GM21360 (cell line): ENCODE results near the gene DNAJC30.
"Not testable (repeated sequence)": the region's sequence is repeated elsewhere in the genome, so short reads cannot be mapped to it uniquely, and the experiment has no call there.

Experiments
- ATAC-seq: cut with Tn5 transposase; IDR thresholded peaks from one replicate; pipeline ENCODE4 v1.9.1; 2021; ENCODE audit warnings: mild to moderate bottlenecking, moderate library complexity; ENCODE audit not compliant: unreplicated experiment

The DNAJC30 gene

DNA sequence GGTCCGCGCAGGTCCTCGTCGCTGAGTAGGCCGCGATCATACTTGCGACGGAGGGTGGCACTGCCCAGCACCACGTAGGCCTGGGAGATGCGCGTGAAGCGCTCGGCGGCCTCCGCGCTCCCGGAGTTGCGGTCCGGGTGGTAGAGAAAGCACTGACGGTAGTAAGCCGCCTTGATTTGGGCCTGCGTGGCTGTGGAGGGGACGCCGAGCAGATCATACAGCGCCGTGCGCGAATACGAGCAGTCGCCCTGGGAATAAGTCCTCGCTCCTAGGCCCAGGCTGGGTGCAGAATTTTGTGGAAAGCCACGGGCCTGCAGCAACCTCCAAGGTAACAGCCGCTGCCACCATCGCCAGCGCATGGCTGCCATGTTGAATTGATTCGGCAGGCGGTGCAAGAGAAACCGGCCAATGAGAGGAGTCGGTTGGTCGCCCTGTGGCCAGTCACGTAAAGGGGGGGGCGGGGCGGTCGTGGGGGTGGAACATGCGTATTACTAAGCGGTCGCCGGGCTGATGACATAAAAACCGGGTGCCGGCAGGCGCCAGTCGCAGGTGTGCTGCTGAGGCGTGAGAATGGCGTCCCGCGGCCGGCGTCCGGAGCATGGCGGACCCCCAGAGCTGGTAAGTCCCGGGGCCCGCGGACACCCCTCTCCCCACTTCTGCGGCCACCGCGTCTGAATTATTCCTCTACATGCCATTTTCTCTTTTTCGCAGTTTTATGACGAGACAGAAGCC is at the start of gene DNAJC30, which contains the start of gene BUD23:
TSS of gene DNAJC30 (minus strand) at position 398 of the 732 bp plus-strand sequence. CDS start at position 368, 30 bp downstream.
TSS of gene BUD23 (plus strand) at position 542 of the 732 bp plus-strand sequence. CDS start at position 571, 29 bp downstream.
- ATAC-seq = peak; percentile 85

- ATAC-seq = no peak
Measured at GRCh38 chr7:73732397-73732796, 49.1 kb upstream of the DNAJC30 start.

- ATAC-seq = no peak
Measured at GRCh38 chr7:73730485-73730884, 47.2 kb upstream of the DNAJC30 start.

DNA sequence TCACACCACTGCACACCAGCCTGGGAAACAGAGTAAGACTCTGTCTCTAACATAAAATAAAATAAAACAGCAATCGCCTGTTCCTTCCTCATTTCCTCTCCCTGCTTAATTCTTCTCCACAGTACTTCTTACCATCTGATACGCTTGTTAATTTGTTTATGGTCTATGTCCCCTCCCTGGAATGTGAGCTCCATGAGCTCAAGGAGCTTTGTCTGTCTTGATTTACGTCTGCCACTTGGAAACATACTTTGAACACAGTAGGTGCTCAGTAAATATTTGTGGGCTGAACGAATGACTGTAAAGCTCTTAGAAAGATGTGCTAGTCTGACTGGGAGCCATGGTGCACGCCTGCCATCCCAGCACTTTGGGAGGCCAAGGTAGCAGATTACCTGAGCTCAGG is 45.3 kb upstream of the DNAJC30 start:
- ATAC-seq = no peak

GRCh38 chr7:73727952-73728351 is 44.7 kb upstream of the DNAJC30 start:
- no peak for ATAC-seq

GRCh38 chr7:73726083-73726466 is 42.8 kb upstream of the DNAJC30 start:
- ATAC-seq = peak; percentile 32

- no peak for ATAC-seq
Measured at GRCh38 chr7:73723813-73724212, 40.6 kb upstream of the DNAJC30 start.

DNA sequence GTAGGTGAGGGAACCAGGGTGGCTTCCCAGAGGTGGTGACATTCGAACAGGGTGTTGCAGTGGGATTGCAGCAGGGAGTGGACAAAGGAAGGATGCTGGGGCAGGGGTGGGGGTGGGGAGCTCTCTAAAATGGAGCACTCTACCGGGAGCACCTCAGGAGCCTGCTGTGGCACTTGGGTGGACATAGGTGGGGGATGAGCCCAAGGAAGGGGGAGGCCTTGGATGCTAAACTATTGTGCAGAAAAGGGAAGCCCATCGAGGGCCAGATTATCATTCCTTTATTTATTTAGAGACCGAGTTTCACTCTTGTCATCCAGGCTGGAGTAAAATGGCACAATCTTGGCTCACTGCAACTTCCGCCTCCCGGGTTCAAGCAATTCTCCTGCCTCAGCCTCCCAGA is 39.5 kb upstream of the DNAJC30 start:
- ATAC-seq = no peak

DNA sequence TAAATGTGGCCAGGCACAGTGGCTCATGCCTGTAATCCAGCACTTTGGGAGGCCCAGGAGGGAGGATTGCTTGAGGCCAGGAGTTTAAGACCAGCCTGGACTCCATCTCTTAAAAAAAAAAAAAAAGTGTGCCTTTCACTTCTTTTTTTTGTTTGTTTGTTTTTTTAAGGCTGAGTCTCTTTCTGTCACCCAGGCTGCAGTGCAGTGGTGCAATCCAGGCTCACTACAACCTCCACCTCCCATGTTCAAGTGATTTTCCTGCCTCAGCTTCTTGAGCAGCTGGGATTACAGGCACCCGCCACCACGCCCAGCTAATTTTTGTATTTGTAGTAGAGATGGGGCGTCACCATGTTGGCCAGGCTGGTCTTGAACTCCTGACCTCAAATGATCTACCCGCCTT is 38.9 kb upstream of the DNAJC30 start:
- not testable (repeated sequence) for ATAC-seq

- ATAC-seq = no peak
Measured at GRCh38 chr7:73721377-73721817, 38.1 kb upstream of the DNAJC30 start.

- ATAC-seq = not testable (repeated sequence)
Measured at GRCh38 chr7:73720443-73720842, 37.2 kb upstream of the DNAJC30 start.

DNA sequence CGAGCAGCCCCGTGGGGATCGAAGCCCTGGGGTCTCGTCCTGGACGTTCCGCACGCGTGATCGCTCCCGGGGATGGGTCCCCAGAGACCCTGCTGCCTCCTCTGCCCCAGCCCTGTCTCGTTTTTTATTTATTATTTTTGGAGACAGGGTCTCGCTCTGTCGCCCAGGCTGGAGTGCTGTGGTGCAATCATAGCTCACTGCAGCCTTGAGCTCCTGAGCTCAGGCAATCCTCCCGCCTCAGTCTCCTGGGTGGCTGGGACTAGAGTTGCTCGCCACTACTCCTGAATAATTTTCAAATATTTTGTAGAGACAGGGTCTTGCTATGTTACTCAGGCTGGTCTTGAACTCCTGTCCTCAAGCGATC is 36.5 kb upstream of the DNAJC30 start:
- peak; percentile 8 for ATAC-seq

GRCh38 chr7:73718905-73719805 is 35.9 kb upstream of the DNAJC30 start, which contains the start of gene STX1A:
TSS of gene STX1A (minus strand) at chr7:73719669. CDS start at chr7:73719631, 38 bp downstream.
- peak; percentile 50 for ATAC-seq

DNA sequence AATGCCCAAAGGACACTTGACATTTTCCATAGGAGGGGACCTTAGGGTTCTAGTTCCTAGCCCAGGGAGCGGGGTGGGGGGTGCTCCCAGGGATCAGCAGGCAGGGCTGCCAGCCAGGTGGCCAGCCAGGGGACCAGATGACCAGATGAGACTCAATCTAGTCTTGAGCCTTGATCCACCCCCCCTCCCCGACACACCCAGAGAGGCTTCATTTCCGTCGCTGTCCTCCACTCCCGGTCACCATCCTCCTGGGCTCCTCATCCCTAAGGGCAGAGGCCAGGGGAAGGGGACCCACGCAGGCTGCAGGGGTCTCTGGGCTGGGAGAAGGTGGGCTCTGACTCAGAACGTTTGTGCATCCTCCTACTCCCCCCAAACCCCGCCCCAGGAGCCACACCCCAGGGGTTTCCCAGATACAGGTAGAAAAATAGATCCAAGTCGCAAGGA is 35.2 kb upstream of the DNAJC30 start:
- no peak for ATAC-seq

DNA sequence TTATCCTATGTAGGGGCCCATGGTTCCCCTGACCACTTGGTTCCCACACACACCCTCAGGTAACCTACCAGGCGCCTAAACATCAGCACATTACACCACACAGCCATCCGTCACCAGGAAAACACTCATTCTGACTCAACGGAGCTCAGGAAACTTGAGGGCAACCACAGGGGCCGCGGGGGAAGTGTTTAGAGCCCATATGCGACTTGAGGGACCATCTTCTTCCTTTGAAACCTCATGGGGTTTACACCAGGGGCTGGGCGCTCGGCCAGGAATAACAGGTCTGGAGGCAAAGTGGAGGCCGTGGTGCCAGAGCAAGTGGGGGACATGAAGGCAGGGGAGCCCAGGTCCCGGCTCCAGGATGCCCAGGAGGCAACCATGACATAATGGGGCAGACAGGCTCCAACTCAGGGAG is 34.7 kb upstream of the DNAJC30 start:
- no peak for ATAC-seq

DNA sequence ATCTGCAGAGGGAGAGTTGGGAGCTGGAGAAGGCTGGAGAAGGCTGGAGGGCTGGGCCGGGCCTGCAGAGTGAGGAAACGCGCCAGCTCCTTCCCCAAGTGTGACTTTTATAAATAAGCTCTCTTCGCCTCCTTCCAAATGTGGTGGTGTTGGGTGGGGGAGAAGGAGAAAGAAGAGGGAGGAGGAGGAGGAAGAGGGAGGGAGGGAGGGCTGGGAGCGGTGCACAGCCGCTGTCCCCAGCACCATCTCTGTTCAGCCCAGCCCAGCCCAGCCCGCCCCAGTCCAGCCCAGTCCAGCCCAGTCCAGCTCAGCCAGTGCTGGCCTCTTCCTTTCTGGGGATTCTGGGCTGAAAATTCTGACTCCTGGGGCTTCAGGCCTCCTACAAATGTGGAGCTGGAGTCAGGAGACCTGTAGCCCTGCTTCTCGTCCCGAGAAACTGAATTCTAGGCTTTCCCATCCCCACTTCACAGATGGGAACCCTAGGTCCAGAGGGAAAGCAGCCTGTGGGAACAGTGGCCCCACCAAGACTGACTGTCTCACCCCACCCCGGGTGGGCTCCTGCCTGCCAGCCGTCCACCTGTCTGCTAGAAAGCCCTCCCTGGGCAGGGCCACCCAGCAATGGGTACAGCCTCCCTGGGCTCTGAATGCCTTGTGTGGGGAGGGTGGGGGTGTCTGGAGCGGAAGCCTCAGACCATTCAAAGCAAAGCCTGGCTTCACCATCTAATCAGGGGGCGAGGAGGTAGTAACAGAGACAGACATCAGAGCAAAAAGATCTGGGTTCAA is 34.0 kb upstream of the DNAJC30 start:
- ATAC-seq = no peak

DNA sequence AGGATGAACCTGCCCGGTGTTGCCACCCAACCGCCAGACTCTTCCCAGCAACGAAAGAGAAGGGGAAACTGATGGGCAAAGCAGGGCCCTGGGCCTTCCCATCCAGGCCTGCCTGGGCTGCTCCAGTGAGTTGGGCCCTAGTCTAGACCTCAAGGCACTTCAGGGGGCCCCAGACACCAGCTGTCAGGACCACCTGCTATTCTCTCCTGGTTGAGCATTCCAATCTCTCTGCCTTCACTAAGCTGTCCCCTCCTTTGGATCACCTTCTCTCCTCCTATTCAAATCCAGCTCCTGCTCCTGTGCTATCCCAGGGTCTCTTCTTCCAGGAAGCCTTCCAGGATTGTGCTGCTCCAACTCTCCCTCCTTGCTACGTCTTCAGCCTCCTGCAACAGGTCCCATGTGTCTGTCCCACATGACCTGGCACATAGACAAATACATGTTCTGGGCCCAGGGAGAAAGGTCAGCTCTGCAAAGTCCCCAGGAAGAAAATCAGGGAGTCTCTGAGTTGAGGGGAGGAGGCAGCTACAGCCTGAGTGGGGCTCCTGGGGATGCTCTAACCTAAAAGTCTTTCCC is 33.2 kb upstream of the DNAJC30 start:
- ATAC-seq = no peak

- ATAC-seq = no peak
Measured at GRCh38 chr7:73715648-73716317, 32.5 kb upstream of the DNAJC30 start.

- not testable (repeated sequence) for ATAC-seq
Measured at GRCh38 chr7:73713319-73713718, 30.1 kb upstream of the DNAJC30 start.

- ATAC-seq = no peak
Measured at GRCh38 chr7:73712773-73713172, 29.5 kb upstream of the DNAJC30 start.
